Myocyte (in vitro differentiated cells): ENCODE data around the gene LRRC75A. TPM values are rescaled to one million over a fixed set of nuclear protein-coding genes. Genes with fewer than 3 reads are reported as not detected.
A peak's percentile ranks its signal among the peaks of the same experiment; 100 is the strongest.

Experiments
- DNase-seq: peaks from one replicate; pipeline ENCODE4 v3.0.0-alpha.2; 2012; ENCODE audit warnings: low read depth
- total RNA-seq: library from RNA; depleted of rRNA; stranded (reverse); fragments of >200 nt; gene quantifications from 2 replicates; pipeline ENCODE4 v1.2.3, GENCODE V29; 2014

The LRRC75A gene
- total RNA-seq, 1 donor from 2014 or later: 0.51 TPM

DNA sequence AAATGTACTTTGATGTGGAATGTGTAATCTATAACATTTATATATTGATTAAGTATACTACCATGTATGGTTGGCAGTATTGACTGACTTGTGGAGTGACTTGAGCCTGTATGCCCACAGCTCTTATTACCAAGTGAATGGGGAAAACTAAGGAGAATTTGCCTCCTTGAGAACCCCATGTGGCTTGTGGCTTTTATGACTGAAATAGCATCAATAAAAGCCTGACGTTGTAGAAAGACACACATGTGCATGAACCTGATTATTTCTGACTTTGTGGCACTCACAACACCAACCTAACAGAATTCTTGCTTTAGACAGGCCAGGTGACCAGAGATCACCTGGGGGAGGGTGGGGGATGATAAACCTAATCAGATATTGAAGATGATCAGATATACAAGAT, 2.1 kb upstream of the LRRC75A start:
- DNase-seq: no peak

DNA sequence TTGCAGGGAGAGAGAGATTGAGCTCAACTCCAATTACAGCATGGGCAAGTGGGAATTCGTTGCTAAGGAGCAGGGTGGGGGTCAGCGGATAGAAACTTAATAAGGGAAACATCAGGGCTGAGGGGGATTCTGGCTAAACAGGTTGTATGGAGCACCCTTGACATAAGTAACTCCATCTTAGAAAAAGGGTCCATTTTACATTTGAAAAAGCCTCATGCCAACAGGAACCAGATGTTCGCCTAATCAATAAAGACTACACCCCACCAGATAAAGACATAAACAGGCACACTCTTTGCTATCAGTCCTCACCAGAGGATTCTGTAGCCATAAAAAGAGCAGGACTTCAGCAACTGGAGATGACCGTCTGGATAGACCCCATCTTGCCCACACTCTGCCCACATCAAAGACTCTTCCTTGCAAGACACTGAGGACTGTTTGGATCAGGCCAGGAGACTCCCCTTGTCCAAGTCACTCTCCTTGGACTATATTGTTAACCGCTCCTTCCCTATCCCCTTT, 1.6 kb upstream of the LRRC75A start:
- no peak for DNase-seq

DNA sequence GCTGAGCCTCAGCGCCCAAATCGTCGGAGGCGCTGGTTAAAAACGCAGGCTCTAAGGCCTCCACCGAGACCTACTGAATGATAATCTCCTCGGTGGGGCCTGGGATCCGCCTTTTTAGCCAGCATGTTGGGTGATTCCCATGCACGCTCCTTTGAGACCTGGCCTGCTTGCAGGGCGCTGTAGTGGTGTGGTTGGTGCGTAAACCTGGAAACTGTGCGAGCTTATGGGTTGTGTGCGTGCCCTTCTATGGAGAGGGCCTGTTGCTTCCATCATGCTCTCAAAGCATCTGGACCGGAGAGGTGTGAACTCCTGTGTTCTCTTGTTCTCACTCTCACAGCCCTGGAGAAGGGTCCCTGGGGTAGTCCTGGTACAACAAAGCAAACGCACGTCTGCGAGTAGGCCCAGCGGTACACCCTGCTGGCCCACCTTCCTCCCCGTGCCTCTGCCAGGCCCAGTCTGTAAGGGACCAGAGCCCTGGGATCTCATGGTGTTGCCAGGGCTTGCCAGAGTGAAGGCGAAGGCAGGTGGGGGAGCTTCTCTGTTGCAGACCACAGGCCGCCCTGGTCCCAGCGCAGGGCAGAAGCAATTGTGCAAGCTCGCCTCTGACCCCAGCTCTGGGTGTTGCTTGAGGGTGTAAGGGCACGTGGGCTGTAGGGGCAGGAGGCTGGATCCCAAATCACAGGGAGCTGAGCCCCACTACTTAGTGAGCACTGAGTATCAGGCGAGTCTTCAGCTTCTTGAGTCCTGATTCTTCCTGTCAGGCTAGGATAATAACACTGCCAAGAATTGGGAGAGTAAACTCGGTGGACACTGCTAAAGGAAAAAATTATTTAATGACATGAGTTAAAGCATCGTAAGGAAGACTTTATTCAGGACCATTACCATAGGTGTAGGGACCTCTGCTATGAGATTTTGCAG, 879 bp upstream of the LRRC75A start:
- DNase-seq: no peak

DNA sequence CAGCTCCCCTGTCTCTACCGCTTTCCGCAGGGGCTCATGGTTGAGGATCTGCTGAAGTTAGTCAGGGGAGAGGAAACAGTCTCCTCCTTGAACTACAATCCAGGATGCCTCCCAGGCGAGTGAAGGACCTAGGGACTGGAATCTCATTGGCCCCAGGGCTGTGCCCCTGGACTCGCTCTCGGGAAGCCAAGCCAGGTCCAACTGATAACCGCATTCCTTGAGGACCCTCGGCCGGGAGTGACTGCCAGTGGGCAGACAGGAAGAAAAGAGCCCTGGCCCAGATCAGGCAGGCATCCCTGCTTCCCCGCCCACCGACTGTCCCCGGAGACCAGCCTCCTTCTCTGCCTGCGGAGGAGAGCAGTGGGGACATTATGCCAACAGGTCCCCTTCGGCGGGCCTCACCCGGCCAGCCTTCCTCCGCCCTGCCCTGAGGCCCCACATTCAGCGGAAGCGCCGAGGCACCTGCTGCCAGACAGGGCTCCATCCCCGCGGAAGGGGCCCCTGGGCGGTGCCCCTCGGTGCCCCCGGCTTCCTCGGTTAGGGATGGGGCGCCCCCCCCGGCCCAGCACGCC, 776 bp downstream of the LRRC75A start:
- DNase-seq: no peak

DNA sequence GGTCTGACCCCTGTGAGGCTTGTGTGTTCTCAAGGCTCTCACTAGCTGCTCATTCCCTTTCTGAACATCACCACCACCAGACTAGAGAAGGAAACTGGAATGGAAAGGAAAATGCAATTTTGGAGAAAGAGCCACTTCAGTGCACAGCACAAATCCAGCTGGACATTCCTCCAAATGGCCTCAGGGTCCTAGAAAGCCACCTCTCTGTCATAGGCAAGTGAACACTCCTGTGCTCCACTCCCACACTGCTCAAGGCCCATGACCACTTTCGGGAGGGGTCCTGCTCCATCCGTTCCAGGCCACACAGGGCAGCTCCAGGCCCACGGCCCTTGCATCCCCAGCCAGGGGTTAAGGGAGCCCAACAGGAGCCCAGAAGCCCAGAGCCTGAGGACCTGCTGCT, 2.6 kb downstream of the LRRC75A start:
- no peak for DNase-seq

DNA sequence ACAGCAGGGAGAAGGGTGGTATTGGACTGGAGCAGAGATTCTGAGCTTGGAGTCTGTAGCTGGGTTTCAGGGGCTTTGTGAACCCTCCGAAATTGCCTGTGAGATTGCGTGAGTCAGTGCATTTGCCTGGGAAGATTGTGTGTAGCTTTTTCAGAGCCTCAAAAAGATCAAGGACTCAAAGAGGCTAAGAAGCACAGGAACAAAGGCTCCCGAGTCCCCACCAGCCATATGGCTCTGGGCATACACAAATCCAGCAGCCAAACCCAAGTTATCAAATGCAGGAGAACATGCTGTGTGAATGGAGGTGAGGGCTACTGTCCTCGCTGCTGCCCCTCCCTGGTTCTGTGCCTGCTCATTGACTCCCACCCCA, 3.0 kb downstream of the LRRC75A start:
- DNase-seq: no peak

DNA sequence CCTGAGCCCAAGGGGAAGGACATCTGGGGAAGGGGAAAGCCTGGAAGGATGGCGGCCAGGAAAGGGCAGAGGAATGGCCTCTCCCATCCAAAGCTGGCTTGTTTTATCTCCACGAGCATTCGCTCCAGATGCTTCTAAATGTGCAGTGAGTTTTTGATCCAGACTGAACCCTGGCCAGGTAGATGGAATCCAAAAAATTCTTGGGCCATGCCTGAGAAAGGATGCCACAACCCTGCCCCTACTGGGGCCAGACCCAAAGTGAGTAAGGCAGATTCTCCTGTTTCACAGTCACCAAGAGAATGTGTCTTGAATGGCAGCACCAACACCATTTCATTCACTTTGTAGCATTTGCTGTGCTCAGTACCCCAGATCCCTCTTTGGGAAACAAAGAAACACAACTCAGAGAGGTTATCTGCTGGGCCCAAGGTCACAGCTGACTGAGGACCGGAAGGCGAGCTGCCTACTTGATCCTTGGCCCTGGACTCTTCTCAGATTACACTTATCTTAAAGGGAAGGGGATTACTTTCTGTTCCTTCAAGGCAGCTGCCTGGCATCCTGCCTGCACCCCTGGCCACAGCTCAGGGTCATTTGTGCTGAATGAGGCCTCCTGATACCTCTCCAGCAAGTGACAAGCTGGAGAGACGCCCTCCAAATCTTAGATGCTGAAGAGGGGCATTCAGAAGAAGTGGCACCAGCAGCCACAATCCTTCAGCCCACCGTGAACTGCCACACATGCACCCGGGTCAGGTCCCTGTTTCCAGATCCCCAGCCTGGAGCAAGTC, 3.6 kb downstream of the LRRC75A start:
- peak; percentile 62 for DNase-seq

DNA sequence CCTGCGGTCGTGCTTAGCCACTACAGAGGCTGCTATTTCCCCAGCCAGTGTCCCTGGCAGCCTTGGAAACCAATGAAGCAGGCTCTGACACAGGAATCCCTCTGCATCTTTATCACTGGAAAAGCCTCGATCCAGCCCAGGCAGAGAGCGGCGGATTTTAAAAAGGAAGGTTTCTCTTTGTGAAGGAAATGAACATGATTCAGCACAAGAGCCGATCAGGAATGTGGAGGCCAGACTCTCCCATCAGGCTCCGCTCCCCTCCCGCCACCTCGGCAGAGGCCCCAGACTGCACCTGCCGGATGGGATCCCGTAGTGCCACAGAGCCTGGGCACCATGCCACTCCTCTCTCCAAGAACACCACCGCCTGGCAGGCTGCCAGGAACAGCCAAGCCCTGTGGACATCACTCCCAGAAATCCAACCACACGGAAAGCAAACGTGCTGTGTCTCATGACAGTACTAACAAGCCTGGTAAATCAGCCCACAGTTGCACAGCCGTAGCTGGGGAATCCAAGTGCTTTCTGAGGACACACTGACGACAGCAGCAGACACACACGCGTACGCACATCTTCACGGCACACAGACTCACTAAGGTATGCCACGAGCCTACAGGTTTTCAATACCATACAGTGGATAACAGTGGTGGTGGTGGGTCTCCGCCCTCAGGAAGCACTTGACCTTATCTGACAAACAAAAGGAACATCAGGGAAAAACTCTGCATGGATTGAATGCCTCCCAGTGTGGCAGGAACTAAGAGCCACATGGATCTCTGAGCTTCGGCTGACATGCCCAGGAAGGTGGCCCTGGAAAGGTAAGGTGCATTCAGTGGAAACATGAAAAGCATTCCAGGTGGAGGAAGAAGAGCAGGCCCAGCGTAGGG, 5.4 kb downstream of the LRRC75A start:
- DNase-seq: peak; percentile 100

DNA sequence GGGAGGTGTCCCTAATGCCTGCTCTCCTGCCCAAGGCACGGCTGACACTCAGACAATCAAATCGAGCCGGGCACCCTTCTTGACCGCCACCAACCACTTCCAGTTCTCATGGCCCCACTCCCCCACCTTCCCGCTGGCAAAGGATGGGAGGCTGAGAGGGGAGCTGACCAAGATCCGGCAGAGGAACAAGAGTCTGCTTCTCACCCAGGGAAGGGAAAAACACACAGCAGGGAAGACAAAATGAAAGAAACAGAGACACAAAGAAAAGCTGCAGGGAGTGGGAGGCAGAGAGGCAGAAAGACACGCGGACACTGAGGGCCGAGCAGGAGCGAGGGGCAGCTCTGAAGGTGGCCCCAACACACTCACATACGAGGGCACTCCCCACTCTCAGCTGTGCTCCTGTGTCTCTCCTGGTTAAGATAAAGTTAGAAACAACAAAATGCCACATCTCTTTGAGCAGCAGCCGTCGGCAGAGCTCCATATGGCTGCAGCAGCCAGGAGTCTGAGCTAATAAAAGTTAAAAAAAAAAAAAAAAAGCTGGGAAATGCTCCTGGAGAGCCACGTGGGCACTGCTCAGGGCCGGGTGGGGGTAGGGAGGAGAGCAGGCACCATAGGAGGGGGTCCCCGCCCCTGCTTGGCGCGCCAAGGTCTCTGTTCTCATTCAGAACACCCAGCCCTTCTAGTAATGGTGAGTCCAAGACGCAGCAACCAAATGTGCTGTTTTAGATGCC, 7.4 kb downstream of the LRRC75A start:
- no peak for DNase-seq

DNA sequence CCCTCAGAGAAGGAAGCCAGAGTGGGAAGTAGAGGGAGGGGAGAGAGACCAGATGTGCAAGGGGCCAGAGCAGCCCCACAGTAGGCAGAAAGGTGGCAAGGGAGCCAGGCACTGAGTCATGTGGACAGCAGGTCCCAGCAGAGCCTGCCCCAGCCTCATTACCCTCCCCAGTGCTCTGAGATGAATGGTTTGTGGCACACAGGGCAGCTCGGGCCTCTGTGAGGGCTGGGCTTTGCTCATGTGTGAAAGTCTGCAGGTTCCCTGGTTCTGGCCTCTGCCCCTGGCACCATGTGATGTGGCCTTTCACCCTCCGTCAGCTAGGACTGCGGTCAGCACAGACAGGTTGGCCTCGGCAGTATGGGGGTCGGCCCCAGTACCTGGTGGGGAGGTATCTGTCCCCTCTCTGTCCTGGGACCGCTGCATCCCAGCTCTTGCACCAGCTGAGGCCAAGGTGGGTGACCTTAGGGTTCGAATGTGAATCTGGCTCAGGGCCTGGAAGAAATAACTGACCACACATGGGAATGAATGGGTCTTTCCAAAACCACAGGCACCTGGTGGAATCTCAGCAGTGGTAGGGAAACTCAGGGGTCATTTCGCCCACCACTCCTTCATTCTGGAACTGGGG, 8.9 kb downstream of the LRRC75A start:
- no peak for DNase-seq

DNA sequence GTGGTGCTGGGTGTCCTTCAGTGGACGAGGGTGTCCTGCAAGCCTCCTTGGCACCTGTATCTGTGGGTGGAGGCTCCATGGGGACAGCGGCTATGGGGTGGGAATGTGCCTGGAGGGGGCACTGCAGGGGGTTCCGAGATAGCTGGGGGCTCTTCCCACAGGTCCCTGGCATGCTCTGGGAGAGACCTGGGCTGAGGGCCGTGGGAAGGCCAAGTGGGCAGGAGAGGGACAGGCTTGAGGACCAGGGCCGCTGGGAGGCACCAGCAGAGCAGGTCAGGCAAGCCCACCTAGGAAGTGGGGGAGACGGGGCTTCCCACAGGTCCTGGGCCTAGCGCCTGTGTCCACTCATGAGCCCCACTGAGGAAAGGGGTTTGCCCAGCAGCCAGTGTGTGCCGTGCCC, 9.7 kb downstream of the LRRC75A start:
- no peak for DNase-seq

DNA sequence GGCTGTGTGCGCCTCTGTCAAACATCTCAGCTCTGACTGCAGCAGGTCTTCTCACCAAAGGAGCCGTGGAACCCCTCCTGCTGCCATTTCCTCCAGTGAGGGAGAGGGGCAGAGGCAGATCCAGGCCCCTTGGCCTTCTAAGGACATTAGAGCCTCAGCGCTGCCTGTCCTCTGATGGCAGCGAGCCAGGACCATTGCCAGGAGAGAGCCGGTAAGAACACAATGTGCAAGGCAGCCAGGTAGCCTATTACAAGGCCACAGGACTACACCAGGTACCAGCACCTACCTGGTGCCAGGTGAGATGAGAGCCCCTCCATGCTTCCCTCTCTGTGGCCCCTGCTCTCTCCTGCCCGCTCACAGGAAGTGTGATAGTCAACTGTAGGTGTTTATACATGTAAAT, 11.0 kb downstream of the LRRC75A start:
- DNase-seq: no peak

DNA sequence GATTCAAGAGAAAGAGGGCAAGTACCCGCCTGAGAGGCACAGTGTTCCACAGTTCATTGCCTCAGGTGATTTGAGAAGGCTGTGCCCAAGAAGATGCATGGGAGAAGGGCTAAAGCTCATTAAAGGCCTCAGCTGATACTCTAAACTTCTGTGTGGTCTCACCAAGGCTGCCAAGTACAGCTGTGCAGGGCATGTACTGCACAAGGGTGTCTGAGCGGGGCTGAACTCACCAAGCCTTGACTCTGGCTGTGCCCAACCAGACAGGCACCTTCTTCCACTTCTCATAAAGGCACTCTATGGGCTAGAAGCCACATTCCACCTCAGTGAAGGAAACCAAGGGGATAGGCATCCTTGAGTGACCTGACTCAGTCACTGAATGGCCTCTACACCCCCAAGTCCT, 12.7 kb downstream of the LRRC75A start:
- DNase-seq: no peak

DNA sequence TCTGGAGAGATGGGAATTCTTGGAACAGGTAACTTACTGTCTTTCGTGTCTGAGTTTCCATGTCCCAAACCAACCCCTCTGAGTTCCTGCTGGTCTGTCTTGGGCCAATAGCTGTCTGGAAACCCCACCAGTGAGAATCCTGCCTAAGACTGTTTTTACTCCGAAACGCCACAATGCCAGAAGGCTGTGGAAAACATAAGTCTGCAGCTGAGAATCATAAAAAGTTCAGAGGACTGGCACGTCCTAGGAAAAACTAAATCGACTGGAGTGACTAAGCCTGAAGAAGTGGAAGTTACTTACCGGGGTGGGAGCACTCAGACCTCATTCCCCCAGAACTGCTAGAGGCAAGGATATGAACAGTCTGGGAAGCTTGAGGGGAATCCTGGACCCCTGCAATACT, 13.3 kb downstream of the LRRC75A start:
- no peak for DNase-seq

DNA sequence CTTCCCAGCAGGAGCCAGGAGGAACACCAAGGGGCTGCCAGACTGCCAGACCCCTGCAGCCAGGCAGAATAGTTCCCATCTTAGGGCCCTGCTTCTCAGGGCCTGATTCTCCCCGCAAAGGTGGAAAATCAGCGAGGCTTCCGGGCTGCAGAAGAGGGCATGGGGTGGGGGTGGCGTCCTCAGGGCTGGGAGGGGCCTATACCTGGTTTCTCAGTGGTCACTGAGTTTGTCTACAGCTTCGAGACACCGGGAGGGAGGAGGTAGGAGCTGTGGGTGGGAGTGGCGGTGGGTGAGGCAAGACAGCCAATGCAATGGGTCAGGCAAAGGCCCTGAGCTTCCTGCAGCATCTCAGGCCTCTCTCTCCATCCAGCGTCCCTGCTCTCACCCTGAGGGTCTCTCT, 14.3 kb downstream of the LRRC75A start:
- DNase-seq: no peak

DNA sequence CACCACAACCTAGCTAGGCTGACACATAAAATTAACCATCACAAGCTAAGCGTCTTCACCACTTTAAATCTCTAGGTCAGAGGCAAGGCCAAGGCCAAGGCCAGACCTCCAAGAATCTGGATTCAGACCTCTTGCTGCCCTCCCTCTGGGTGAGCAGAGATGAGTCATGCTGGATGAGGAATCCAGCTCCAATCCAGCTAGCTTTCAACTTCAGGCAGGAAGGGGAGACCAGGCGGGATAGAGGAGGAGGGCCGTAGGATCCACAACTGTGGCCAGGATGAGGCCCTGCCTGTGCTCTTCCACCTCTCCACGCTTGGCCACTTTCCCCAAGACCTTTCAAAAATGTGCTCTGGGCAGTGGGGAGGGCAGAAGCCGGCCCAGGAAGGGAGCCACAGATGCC, 14.7 kb downstream of the LRRC75A start:
- DNase-seq: peak; percentile 82

DNA sequence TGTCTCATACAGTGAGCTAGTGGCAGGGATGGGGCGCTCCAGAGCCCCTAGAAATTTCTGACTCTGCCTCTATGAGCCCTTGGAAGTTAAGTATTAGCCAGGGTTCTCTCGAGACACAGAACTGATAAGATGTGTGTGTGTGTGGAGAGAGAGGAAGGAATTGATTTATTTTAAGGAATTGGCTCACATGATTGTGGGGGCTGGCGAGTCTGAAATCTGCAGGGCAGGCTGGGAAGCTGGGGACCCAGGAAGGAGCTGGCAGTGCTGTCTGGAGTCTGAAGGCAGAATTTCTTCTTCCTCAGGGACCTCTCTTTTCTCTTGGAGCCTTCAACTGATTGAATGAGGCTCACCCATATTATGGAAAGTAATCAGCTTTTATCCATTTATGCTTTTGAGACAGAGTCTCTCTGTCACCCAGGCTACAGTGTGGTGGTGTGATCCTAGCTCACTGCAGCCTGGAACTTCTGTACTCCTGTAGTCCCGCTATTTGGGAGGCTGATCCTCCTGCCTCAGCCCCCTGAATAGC, 16.8 kb downstream of the LRRC75A start:
- DNase-seq: no peak

DNA sequence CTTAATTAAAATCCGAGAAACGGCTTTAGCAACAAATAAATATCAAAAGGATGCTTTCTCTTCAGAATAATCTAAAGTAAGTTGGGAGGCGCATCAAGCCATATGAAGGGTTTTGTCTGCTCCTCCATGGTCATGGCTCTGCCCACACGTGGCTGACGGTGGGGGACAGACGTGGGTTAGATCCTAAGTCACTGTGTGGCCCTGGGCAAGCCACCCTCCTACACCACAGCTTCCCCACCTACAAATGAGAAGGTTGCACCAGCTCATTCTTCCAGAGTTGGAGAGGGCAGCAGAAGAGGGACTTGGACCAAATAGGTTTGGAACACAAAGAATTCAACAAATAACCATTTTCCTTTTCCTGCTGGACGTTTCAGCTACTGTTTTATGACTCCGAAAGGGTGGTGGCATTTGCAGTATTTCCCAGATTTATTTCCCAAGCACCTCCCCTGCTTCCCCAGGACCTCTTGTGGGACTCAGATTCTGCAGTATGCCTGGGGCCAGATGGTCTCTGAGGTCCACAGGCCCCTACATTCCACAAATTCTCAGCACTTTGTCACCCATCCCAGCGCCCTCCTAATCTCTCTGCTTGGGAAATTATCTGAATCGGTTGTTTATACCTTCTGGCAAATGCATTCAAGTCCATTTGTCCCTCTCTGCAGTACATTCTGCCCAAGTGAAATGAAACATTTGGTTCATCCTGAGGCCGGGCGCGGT, 17.8 kb downstream of the LRRC75A start:
- DNase-seq: no peak
